Memory B cell (primary cell): ENCODE results near the gene TRIP11.
A peak's percentile ranks its signal among the peaks of the same experiment; 100 is the strongest.

Experiments
- ATAC-seq: fragments of 150-1000 bp; cut with Tn5 transposase; 2 replicates; pipeline ENCODE4 v1.10.0; 2021; ENCODE audit warnings: low read depth, mild to moderate bottlenecking, moderate library complexity
- DNase-seq, 2 donors: peaks; one replicate each; pipeline ENCODE4 v3.0.0; 2022; ENCODE audit warnings: low spot score in 2 of 2
- H3K27ac Mint-ChIP-seq: one replicate; pipeline ENCODE4 v1.8.0; 2022; ENCODE audit warnings: mild to moderate bottlenecking, moderate library complexity, mixed read lengths
- H3K27me3 Mint-ChIP-seq: one replicate; pipeline ENCODE4 v1.8.0; 2022; ENCODE audit warnings: mixed read lengths
- H3K36me3 Mint-ChIP-seq: one replicate; pipeline ENCODE4 v1.8.0; 2022; ENCODE audit warnings: mild to moderate bottlenecking, mixed read lengths
- H3K4me1 Mint-ChIP-seq: one replicate; pipeline ENCODE4 v1.8.0; 2022; ENCODE audit warnings: mixed read lengths
- H3K4me3 Mint-ChIP-seq: one replicate; pipeline ENCODE4 v1.8.0; 2022; ENCODE audit warnings: mild to moderate bottlenecking, moderate library complexity, mixed read lengths
- H3K9me3 Mint-ChIP-seq: one replicate; pipeline ENCODE4 v1.8.0; 2022; ENCODE audit warnings: mixed read lengths

The TRIP11 gene

DNA sequence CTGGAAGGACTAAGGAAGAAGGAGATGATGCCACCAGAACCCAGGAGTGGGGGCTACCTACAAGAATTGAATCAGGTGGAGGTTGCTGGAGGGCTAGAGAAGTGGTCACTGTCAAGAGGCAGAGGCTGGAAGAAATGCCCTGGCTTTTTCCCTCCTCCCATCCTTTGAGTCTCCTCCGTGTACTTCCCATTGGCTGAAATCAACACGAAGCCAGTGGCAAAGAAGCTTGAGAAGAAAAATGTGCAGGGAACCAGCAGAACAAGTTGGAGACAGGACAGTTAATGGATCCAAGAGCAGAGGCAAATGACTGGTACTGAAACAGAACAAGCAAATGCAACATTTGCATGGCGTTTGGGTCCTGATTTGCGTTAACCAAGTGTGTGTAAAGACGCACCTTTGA, 83.2 kb downstream of the TRIP11 start:
- Mint-ChIP-seq H3K27me3 (peaks cover 11% of the 10 kb centered on the region), H3K27ac (no peak overlapping the region), H3K4me1 (no peaks in the 10 kb centered on the region), H3K36me3 (no peaks in the 10 kb centered on the region), H3K9me3 (no peaks in the 10 kb centered on the region), H3K4me3 (no peak overlapping the region)
- DNase-seq, result no peak
- no peak for ATAC-seq

DNA sequence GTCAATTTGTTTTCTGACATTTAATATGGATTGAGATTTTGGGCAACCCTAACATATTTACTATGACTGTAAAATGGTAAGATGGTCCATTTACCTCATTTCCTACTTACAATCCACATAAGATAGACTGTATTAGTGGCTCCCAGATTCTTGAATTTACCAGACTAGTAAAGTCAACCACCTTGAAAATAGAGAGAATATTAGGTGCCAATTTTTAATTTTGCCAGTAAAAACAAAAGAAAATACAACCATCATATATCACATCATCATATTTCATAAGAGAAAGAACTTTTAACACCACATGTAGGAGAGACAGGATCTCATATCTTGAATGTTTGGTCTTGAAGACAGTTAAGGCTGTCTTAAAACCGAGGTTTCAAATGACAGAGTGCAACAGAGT, 84.7 kb downstream of the TRIP11 start:
- ATAC-seq, result no peak
- H3K4me1 Mint-ChIP-seq, result no peaks in the 10 kb centered on the region

DNA sequence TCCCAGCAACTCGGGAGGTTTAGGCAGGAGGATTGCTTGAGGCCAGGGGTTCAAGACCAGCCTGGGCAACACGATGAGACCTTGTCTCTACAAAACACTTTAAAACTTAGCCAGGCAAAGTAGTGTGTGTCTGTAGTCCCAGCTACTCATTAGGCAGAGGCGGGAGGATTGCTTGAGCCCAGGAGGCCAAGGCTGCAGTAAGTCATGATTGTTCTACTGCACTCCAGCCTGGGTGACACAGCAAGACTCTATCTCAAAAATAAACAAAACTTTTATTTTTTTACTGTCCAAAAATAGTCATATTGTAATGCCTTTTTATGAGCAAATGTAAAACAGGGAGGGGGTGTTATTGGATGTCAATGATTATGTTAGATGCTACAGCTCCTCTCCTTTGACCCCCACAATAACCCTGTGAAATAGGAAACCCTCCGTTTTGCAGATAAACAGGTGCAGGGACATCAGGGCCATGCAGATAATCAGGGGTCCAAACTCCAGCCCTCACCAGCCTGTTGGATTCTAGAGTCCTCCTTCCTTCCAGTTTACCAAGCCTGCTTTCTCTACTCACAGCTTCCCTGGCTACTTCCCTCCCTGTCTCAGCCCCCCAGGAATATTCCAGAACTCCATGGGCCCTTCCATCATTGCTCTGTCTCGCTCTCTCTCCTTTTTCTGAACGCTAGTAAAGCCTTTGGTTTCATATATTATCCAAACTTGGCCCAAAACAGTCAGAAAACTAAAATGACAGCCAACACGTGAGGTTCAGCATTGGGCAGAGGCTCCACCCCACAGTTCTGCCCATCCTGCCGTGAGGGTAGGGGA, 86.5 kb downstream of the TRIP11 start:
- H3K4me3 Mint-ChIP-seq, result no peak overlapping the region
- no peak overlapping the region for H3K27ac Mint-ChIP-seq
- no peak for ATAC-seq

More for the DNA sequence above, 84.7 kb downstream of the TRIP11 start:
- H3K27me3 Mint-ChIP-seq, result peaks cover 13% of the 10 kb centered on the region
- no peaks in the 10 kb centered on the region for H3K36me3 Mint-ChIP-seq
- no peak for DNase-seq
- no peak overlapping the region for H3K4me3 Mint-ChIP-seq
- no peak overlapping the region for H3K27ac Mint-ChIP-seq
- no peaks in the 10 kb centered on the region for H3K9me3 Mint-ChIP-seq

DNA sequence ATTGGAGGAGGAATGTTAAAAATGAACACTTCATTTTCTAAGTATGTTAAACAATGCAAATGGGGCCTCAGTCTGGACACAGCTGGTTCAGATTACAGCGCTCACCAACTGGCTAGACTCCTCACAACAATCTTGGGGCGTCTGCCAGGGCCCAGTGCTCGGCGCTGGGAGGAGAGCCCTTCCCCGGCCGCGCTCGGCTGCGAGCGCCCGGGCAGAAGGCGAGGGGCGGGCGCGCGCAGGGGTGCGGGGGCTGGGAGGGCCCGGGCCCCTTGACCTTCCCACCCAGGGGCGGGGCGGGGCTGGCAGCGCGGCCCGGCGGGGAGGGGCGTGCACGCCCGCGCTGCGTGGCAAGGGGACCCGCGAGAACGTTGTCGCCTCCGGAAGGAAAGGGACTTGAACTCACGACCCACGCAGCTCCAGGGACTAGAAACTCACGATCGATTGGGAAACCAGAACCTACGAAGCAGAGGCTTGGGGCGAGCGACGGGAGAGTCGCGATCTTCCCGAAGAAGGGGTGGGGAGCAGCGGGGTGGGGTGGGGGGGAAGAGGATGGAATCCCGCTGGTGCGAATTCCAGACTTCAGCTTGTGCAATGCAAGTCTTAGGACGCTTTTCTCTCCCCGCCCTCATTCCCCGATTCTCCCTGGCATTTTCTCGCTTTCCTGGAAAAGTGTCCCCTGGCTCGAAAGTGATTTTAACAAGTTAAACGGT, 92.2 kb downstream of the TRIP11 start, which contains the start of gene FBLN5:
FBLN5 (minus strand) TSS at position 220 of the 710 bp plus-strand sequence. CDS start 465 bp downstream, outside the sequence.
- H3K27ac Mint-ChIP-seq, result peak within 1 kb of the TSS; percentile 31
- H3K4me3 Mint-ChIP-seq, result peak within 1 kb of the TSS; percentile 81
- H3K4me1 Mint-ChIP-seq, result peaks cover 4% of the 10 kb centered on the region
- no peaks in the 10 kb centered on the region for H3K36me3 Mint-ChIP-seq
- H3K27me3 Mint-ChIP-seq, result peaks cover 25% of the 10 kb centered on the region
- peak; percentile 34 for ATAC-seq
- peak in 1 of 2 donors; percentile 16 for DNase-seq
- no peaks in the 10 kb centered on the region for H3K9me3 Mint-ChIP-seq

More for the DNA sequence above, 86.5 kb downstream of the TRIP11 start:
- H3K9me3 Mint-ChIP-seq, result no peaks in the 10 kb centered on the region
- H3K36me3 Mint-ChIP-seq, result no peaks in the 10 kb centered on the region
- DNase-seq, result no peak
- H3K27me3 Mint-ChIP-seq, result peaks cover 13% of the 10 kb centered on the region
- H3K4me1 Mint-ChIP-seq, result no peaks in the 10 kb centered on the region

DNA sequence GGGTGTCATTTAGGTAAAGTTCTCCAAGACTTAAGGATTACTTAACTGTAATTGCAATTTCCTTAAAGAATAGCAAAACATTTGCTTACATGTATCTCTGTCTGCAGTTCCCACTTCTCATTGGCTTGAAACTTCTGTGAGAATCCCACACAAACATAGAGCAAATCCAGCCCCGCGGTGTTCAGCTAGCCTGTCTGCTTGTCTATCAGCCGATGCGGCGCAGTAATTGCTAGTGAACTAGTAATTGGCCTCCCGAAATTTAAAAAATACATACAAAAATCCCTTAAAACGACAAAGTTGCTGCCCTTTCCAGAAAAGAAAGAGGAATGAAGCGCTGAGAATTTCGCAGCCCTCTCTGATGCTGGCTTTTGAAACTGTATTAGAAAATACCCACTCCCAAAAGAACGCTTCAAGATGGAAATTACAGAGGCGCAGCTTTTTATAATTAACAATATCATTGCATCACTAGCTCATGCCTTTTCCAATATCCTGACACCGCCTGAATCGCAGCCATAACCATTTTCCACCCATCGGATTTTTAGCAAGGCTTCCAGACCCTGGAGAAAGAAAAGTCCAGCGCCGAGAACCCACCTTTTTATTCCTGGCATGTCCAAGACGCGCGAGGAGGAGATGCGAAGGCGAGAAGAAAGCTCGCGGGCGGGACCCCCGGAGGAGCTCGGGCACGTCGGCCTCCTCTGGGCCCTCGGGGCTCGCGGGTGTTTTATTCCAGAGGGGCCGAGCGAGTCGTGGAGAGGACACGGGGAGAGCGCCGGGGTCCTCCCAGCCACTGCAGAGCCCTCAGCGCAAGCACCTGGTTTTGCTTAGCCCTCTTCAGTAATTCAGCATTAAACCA, 93.0 kb downstream of the TRIP11 start:
- peak overlapping the region; percentile 31 for H3K27ac Mint-ChIP-seq
- DNase-seq, result peak in 1 of 2 donors; percentile 14
- no peaks in the 10 kb centered on the region for H3K36me3 Mint-ChIP-seq
- H3K4me3 Mint-ChIP-seq, result peak overlapping the region; percentile 81
- H3K4me1 Mint-ChIP-seq, result peaks cover 4% of the 10 kb centered on the region
- no peak for ATAC-seq
- no peaks in the 10 kb centered on the region for H3K9me3 Mint-ChIP-seq
- peaks cover 25% of the 10 kb centered on the region for H3K27me3 Mint-ChIP-seq

DNA sequence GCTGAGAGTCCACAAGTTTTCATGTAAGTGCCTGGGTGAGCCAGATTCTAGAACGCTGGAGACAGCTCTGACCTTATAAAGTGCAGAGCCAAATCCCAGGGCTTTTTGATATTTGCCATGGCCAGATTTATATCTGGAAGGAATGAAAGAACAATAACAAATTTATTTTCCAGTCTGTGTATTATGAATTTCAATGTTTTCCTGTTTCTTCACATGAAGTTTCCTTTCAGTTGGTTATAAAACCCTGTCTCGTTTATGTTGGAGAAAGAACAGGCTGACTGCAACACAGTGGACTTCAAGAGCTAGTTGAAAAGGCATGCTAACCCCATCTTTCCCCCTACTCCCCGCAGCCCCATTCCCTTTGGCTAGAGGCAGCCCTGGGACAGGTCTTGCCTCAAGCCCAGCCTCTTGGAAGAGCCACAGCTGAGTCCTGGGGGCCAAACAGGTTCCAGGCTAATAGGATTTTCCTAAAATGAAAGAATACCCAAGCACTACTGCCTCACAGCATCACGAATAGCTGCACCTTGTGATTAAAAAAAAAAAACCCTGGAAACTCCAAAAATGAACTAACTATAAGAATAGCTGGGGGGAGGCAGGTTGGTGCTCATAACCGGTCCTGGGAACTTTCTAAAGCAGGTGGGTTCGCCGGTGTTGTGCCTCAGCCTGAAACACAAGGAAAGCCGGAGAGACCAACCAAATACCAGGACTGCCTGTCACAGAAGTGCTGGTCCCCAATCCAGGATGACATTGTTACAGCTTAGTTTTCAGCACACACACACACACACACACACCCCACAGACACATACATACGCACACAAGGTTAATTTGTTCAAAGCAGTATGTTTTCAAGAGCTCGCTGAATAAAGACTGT, 93.9 kb downstream of the TRIP11 start:
- H3K4me1 Mint-ChIP-seq, result peaks cover 4% of the 10 kb centered on the region
- H3K4me3 Mint-ChIP-seq, result no peak overlapping the region
- H3K27me3 Mint-ChIP-seq, result peaks cover 25% of the 10 kb centered on the region
- H3K9me3 Mint-ChIP-seq, result no peaks in the 10 kb centered on the region
- DNase-seq (no peak), ATAC-seq (no peak)
- no peaks in the 10 kb centered on the region for H3K36me3 Mint-ChIP-seq
- H3K27ac Mint-ChIP-seq, result no peak overlapping the region

DNA sequence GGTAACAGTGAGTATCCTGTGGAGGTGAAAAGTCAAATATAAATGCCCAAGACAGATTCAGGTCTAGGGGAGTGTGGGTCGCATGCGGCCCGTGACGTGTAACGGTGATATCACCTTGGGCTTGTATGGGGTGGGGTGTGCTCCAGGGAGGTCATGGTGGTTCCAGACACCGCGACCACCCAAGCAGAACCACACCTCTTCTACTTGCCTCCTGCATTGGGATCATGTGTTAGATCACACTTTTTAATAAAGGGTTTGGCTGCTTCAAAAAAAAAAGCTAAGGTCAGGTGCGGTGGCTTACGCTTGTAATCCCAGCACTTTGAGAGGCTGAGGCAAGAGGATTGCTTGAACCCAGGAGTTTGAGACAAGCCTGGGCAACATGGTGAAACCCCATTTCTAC, 96.9 kb downstream of the TRIP11 start:
- ATAC-seq, result no peak
- H3K27ac Mint-ChIP-seq, result no peak overlapping the region
- no peak for DNase-seq

DNA sequence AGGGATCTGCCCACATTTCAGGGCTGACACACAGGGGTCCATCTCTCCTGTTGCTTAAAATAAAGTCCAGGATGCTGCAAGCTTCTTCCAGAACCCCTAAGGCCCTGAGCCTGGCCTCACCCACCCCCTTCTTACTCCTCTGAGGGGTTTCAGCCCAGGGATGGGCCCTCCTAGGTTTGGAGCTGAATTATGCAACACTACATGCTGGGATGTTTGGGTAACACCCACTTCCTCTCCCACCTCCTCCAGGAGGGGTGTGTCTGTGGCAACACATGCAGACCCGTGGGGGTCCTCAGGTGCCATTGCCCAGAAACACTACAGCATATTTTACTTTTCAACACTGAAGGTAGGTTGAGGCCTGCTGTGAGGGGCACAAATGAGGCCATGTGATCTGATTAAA, 97.7 kb downstream of the TRIP11 start:
- no peaks in the 10 kb centered on the region for H3K9me3 Mint-ChIP-seq
- ATAC-seq, result no peak
- H3K4me3 Mint-ChIP-seq, result no peak overlapping the region
- no peak for DNase-seq
- peaks cover 2% of the 10 kb centered on the region for H3K4me1 Mint-ChIP-seq
- peaks cover 18% of the 10 kb centered on the region for H3K27me3 Mint-ChIP-seq
- no peaks in the 10 kb centered on the region for H3K36me3 Mint-ChIP-seq
- no peak overlapping the region for H3K27ac Mint-ChIP-seq

More for the DNA sequence above, 96.9 kb downstream of the TRIP11 start:
- Mint-ChIP-seq H3K36me3 (no peaks in the 10 kb centered on the region), H3K9me3 (no peaks in the 10 kb centered on the region), H3K27me3 (peaks cover 19% of the 10 kb centered on the region), H3K4me1 (peaks cover 4% of the 10 kb centered on the region), H3K4me3 (no peak overlapping the region)

DNA sequence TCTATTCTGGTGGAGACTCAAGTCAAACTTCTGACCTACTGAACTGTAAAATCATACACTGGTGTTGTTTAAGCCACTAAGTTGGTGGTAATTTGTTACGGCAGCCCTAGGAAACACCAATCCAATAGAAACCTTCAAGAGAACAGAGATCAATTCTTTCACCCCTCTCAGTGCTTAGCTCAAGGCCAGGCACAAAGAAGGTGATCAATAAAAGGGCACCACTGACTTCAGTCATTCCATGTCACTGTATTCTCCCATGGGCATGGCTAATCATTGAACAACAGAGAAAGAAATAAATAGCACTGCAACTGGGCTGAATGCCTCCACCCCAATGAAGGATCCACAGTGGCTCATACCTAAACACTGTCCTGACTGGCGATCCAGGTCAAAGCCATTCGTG, 99.7 kb downstream of the TRIP11 start:
- Mint-ChIP-seq H3K27me3 (peaks cover 10% of the 10 kb centered on the region), H3K27ac (no peak overlapping the region), H3K4me1 (no peaks in the 10 kb centered on the region), H3K36me3 (no peaks in the 10 kb centered on the region), H3K9me3 (no peaks in the 10 kb centered on the region), H3K4me3 (no peak overlapping the region)
- ATAC-seq (no peak), DNase-seq (no peak)

DNA sequence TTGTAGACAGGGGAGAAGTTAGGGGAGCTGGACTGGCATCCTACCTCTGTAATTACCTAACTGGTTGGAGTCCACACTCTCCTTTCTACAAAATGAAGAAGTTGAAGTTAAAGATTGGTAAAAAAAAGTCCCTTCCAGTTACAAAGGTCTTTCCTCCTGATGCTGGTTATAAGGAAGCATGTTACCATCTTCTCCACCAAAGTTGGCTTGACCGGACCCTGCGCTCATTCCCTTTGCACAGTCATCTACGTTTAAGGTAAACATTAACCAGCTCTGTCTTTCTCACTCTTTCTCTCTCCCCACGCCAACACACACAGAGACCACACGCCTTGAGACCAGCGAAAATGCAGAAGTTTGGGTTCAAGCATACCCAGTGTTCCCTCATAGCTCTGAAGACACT, 104.3 kb downstream of the TRIP11 start:
- Mint-ChIP-seq H3K27me3 (peaks cover 4% of the 10 kb centered on the region), H3K4me3 (no peak overlapping the region), H3K4me1 (no peaks in the 10 kb centered on the region), H3K27ac (no peak overlapping the region), H3K36me3 (no peaks in the 10 kb centered on the region), H3K9me3 (no peaks in the 10 kb centered on the region)
- ATAC-seq, result no peak
- no peak for DNase-seq

DNA sequence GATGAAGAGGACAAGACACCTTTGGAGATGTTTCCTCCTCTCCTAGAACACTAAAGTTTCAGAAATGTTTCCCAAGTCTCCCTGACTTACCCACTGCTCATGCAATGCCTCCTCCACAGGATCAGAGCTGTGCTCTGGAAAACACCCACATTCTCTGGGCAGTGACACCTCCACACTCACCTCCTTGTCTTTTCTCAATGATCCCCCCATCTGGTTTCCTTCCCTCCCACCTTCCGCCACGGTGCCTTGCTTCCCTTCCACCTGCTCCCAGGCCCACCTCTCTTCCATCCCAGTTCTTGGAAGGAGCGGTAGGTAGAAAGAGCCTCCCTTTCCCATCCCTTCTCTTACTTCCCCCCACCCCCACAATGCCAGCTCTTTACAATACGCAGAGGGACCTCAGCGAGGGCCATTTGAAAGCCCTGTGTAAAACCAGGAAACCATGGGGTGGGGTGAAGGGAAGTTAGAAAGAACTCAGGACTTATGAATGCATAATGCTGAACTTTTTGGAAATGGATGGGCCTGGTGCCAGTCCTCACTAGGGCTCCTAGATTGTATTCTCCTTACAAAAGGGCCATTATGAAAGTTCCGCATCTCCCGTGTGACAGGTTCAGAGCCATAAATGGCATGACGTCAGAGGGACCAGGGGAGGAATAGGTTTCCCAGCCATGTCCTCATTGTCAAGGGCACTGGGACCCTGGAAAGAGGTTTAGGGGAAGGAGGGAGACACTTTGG, 105.1 kb downstream of the TRIP11 start:
- Mint-ChIP-seq H3K4me1 (no peaks in the 10 kb centered on the region), H3K36me3 (no peaks in the 10 kb centered on the region), H3K9me3 (no peaks in the 10 kb centered on the region), H3K27me3 (peaks cover 4% of the 10 kb centered on the region), H3K4me3 (no peak overlapping the region), H3K27ac (no peak overlapping the region)
- no peak for DNase-seq
- ATAC-seq, result no peak

DNA sequence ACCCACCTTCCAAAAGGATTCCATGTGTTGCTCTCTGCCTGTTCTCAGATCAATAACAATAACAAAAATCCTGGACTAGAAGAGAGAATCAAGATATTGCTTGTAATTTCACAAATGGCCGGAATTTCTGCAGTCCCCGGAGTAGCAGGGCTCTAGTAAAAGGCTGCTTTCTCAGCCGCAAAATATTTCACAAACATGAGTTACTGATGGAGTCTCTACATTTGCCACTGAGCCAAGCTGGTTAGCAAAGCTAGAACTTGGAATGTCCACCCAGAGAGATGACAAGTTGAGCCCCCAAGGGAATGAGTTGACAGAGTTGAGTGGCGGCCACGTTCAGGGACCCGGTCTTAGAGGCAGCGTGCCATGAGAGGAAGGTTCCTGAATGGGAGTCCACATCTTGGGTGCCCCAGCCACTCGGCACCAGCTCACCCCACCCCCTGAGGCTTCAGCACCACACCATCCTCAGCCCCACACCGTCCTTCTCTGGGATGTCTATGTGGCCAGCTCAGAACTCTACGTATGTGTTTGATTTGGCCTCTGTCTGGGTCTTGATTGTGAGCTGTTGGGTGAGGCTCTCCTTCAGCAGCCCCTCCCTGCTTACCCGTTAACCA, 108.3 kb downstream of the TRIP11 start:
- Mint-ChIP-seq H3K27ac (no peak overlapping the region), H3K27me3 (peaks cover 4% of the 10 kb centered on the region), H3K4me3 (no peak overlapping the region)

More for the DNA sequence above, 108.3 kb downstream of the TRIP11 start:
- Mint-ChIP-seq H3K4me1 (no peaks in the 10 kb centered on the region), H3K36me3 (no peaks in the 10 kb centered on the region), H3K9me3 (no peaks in the 10 kb centered on the region)
- ATAC-seq (no peak), DNase-seq (no peak)
